Left kidney (tissue), 8 donors: ENCODE measurements around the gene ATXN3. TPM values are rescaled to one million over a fixed set of nuclear protein-coding genes. Genes with fewer than 3 reads are reported as not detected.
A peak's percentile ranks its signal among the peaks of the same experiment; 100 is the strongest.

Experiments
- DNase-seq: peaks from one replicate; pipeline ENCODE4 v3.0.0-alpha.2; 2013
- long read RNA-seq, 8 donors: transcript quantifications; one replicate each; lab custom pipeline, GENCODE V29; 2026
- polyA plus RNA-seq: library from polyadenylated mRNA; unstranded; fragments of 120-200 nt; gene quantifications from one replicate; pipeline ENCODE4 v1.2.1, GENCODE V29; 2013; ENCODE audit not compliant: insufficient read length

Gene ATXN3
- polyA plus RNA-seq: 41.6 TPM
- long read RNA-seq, donor 1, full-length matches to known transcripts: 3 of 3 reads
- long read RNA-seq, donor 1, partial matches to known transcripts: 0 of 3 reads
- long read RNA-seq, donor 1, other reads (novel, unspliced or antisense): 0 of 3 reads
- long read RNA-seq, donor 2, full-length matches to known transcripts: 6 of 6 reads
- long read RNA-seq, donor 2, partial matches to known transcripts: 0 of 6 reads
- long read RNA-seq, donor 2, other reads (novel, unspliced or antisense): 0 of 6 reads
- long read RNA-seq, donor 3, full-length matches to known transcripts: 4 of 9 reads
- long read RNA-seq, donor 3, partial matches to known transcripts: 0 of 9 reads
- long read RNA-seq, donor 3, other reads (novel, unspliced or antisense): 5 of 9 reads
- long read RNA-seq, donor 4: 0 reads
- long read RNA-seq, donor 5, full-length matches to known transcripts: 9 of 9 reads
- long read RNA-seq, donor 5, partial matches to known transcripts: 0 of 9 reads
- long read RNA-seq, donor 5, other reads (novel, unspliced or antisense): 0 of 9 reads
- long read RNA-seq, donor 6, full-length matches to known transcripts: 1 of 1 reads
- long read RNA-seq, donor 6, partial matches to known transcripts: 0 of 1 reads
- long read RNA-seq, donor 6, other reads (novel, unspliced or antisense): 0 of 1 reads
- long read RNA-seq, donor 7, full-length matches to known transcripts: 4 of 4 reads
- long read RNA-seq, donor 7, partial matches to known transcripts: 0 of 4 reads
- long read RNA-seq, donor 7, other reads (novel, unspliced or antisense): 0 of 4 reads
- long read RNA-seq, donor 8, partial matches to known transcripts: 0 of 1 reads
- long read RNA-seq, donor 8, other reads (novel, unspliced or antisense): 0 of 1 reads

DNA sequence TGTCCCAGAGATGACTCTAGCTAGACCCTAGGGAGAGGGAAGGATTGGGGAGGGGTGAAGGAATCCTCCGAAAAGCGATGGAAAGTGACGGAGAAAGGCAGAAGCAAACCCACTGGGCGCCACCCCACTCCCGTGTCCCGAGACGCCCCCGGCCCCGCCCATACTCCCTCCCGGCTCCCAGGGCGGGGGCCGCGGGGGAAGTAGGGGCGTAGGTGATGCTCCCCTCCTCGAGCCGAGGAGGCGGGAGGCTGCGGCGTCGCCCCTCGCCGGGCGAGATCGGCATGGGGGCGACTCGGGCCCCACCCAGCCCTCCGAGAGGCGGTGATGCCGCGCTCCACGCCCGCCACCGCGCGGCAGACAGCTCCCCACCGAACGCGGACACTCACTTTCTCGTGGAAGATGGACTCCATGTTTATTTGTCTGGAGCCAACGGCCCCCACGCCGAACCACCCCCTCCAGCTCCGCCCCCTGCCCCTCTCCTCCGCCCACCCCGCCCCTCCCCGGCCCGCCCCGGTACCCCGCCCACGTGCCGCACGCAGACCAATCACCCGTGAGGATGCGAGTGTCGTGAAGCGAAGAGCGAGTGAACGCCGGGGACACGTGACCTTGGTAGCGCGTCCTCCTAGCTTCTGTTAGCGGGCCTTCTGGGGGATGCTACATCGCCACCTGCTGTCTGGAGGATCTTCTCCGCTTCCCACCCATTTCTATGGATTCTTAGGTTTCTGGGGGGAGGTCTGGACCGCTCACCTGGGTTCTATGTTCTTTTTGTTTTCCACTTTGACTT is at the start of gene ATXN3:
TSS of gene ATXN3 (minus strand) at position 440 of the 784 bp plus-strand sequence. CDS start at position 410, 30 bp downstream.
- DNase-seq: peak; percentile 97

DNA sequence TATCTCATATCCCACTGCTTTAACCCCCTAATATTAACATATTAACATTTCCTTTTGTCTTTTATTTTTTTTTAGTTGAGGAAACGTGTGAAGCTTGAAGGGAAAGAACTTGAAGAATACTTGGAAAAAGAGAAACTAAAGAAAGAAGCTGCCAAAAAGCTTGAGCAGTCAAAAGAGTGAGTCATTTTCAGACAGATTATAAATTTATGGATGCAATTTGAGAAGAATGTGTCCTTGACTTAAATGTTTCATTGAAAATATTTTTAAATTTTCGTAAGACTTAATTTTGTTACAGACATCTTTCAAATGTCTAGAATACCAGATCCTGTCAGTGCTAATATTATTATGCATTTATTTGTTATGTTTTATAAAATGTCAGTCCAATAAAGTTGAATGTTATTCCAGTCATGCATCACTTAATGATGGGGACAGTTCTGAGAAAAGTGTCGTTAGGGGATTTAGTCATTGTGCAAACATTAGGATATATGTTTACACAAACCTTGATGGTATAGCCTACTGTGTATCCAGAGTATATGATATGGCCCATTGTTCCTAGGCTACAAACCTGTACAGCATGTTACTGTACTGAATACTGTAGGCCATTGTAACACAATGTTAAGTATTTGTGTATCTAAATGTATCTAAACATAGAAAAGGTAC is 48.0 kb upstream of the ATXN3 start:
- DNase-seq: no peak

DNA sequence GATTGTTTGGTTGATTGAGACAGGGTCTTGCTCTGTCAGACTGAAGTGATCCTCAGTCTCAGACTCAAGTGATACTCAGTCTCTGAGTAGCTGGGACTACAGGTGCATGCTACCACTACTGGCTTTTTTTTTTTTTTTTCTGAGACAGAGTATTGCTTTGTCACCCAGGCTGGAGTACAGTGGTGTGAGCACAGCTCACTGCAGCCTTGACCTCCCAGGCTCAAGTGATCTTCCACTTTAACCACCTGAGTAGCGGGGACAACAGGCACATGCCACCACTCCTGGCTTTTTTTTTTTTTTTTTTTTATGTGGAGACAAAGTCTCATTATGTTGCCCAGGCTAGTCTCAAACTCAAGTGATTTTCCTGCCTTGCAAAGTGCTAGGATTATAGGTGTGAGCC is 47.2 kb upstream of the ATXN3 start:
- no peak for DNase-seq

DNA sequence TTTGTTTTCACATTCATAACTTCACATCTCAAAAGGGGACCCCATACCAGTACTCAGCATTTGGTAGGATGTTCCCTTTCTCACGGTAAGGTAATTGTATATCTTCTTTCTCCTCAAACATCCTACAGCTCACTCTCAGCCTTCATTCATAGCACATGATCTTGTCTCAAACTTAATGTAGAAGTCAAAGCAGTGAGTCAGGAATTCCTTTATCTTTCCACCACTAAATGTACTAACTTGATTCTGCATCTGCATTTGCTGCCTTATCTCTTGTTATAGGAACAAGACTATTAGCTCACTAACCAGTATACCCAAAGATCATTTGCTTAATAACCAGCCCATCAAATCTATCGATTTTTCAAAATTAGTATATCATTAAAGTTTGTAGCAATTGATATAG is 38.3 kb upstream of the ATXN3 start:
- no peak for DNase-seq

DNA sequence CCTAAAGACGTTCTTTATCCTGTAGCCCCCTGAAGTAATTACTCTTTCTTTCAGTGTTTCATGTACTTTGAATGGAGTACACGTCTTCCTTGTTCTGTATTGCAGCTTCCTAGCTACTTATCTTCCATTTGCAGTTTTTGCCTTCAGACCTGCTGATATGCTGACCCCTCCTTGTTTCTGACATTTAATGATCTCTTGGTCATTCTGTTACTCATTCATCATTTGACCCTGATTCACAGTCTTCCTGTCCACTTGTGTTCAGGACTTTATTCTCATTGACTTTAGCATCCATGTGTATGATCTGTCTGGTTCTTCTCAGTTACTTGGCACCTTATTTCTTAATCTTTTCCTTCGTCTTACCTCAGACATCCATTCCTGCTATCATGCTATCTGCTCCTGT is 37.6 kb upstream of the ATXN3 start:
- no peak for DNase-seq

DNA sequence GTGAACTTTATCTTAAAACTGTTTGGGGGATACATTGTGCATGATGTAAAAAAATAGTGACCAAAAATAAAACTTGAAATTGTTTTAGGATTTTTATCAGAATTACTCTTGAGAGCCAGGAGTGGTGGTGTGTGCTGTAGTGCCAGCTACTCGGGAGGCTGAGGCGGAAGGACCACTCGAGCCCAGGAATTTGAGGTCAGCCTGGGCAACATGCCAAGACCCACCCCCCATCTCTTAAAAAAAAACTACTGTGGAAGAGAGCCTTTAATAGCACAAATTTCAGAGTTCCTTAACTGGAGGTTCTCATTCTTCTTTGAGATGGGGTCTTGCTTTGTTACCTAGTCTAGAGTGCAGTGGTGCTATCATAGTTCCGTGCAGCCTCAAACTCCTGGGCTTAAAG is 36.9 kb upstream of the ATXN3 start:
- DNase-seq: no peak

DNA sequence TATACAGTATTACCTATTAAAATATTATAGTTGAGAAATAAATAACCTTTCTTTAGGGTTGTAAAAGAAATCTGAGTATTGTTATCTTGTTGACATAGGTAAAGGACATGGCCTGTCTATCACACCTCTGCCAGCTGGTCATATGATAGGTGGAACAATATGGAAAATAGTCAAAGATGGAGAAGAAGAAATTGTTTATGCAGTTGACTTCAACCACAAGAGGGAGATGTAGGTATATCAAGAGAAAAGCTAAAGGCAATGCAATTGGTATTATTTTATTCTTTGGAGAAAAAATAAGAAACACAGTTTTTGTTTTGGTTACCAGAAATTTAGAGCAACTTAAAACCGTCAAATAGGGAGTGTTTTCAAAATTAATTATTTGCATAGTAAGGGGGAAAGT is 28.9 kb upstream of the ATXN3 start:
- DNase-seq: peak; percentile 21

DNA sequence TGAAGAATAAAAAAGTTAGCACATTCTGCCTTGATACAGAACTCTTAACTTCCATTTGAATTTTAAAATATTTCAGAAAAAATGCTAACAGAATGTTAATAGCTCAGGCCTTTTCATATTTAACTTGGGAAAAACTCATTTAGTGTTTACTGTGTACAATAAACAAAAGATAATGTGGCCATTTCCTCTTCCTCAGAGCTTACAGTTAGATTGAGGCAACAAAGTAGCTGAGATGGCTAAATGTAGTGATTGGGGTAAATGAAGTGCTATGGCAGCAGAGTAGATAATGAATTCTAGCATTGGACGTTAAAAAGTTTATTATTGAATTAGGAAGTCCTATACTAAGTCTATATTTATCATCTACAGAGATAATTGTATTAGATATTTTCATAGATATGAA is 28.1 kb upstream of the ATXN3 start:
- DNase-seq: no peak

DNA sequence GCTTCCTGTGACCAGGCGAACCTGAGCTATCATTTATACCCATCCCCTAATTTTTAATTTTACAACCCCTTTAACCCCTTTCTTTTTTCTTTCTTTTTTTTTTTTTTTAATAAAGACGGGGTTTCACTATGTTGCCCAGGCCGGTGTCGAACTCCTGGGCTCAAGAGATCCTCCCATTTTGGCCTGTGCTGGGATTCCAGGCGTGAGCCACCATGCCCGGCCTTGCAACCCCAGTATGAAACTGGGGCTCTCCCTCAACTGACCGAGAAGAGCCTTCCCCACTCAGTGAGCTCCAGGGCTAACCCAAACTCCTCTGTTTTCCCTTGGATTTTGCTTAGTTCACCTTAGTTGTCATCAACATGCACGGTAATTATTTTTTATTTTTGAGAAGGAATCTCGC is 16.4 kb upstream of the ATXN3 start:
- DNase-seq: no peak

DNA sequence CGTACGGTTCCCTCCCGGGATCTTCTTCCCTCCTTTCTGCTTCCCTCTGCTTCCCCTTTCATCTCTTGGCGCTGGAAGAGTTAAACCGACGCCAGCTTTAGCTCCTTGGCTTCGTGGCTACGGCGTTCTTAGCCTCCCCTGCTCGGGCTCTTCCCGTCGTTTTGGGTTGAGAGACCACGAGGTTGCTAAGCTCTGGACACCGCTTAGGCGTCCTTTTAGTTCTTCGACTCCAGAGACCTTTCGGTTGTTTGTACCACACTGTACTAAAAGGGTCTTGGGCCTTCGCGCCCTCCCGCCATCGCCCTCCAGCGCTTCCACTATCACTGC is 15.9 kb upstream of the ATXN3 start:
- DNase-seq: peak; percentile 43

DNA sequence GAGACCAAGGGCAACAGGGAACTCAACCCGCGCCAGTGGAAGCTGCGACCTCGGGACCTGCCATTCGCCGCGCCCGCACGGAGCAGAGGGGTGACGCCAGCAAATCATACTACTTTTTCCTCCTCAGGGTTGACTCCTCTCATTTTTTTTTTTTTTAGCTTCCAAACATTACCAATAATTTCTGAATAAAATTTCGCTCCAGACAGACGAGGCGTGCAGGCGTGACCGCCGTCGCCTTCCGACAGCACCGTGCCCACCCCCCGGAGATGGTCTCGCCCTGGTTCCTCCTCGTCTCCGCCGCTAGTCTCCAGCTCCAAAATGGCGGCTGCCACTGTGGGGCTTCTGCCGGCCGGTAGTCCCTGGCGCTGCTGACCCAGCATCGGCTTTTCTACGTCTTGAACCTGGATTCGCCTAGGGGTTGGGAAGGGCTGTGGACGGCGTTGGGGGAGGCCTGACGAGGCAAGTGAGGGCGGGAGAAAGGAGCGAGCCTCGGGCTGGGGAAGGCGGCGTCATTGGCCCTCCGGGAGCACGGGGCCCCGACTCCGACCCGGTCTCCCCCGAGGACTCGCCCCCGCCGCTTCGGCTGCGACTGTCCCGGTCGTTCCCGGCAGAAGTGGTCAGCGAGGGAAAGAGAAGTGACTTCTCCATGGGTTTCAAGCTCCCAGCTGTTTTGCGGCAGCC is 15.4 kb upstream of the ATXN3 start, which contains the start of the genes CPSF2 and NDUFB1:
TSS of gene CPSF2 (plus strand) at position 300 of the 681 bp plus-strand sequence. CDS start 9,016 bp downstream, outside the sequence.
TSS of gene NDUFB1 (minus strand) at position 37 of the 681 bp plus-strand sequence. CDS start 4,069 bp downstream, outside the sequence.
- peak; percentile 84 for DNase-seq

DNA sequence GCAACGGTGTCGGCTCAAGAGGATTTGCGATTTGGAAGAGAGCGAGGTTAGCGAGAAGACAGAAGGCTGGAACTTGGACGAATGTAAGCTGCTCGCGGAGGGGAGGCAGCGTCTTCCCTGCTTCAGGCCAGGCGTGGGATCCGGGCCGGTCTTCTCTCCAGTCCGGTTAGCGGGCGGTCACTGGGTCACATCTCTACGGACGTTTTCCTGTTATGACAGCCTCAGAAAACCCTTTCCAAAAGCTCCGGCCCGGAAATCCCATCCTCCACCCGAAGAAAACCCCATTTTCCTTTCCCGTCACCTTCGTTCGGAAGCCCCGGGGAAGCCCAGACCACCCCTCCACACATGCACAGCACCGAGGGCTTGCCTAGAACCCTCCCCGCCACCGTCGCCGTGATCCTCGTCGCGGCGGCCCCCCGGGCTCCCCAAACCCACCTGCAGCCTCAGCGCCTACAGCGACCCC is 14.9 kb upstream of the ATXN3 start:
- peak; percentile 35 for DNase-seq

DNA sequence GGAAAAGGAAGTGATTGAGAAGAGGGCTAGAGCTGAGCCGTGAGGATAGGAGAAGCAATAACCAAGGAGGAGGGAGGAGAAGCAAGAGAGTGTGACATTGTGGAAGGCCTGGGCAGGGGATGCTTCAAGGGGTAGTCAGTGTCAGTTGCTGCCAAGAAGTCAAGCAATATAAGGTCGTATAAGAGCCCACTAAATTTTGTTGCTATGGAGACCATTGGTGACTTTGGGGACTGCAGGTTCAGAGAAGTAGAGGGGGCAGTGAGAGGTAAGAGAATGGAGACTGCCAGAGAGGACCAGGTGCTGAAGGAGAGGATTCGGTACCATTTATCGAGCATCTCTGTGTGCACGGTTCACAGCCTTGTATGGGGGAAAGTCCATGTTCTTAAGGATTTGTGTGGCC is 3.1 kb upstream of the ATXN3 start:
- no peak for DNase-seq

DNA sequence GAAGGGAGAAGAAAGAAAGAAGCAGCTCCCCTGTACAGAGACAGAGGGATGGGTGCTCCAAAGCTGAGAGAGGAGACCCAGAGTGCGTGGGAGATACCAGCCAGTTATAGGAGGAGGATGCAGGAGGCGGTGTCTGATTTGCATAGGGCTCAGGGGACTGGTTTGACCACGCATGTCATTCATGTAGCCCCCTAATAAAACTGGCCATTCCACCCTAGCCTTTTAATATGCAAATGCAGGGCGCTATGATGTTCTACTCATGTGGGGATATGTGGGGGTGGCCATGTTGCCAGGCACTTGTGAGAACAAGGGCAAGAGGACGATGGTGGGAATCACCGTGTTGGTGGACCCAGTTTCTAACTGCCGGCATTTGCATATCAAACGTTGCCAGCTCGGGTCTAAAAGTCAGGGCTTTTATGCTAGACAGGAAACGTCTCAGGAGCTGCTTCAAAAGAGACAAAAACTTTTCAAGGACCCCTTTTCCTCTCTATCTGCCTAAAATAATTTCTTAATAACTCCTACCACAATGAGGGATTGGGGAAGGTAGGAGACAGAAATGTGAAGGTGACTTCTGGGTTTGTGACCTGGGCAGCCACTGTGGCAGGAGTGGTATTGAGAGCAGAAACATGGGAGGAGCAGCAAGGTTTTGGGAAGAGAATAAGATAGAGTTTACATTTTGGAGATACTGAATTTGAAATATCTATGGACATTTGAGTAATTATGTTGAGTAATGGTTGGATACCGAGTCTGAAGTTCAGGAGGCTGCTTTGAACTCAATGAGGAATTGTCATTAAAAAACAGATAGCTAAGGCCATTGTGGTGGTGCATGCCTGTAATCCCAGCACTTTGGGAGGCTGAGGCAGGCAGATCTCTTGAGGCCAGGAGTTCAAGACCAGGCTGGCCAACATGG is 2.2 kb upstream of the ATXN3 start:
- DNase-seq: no peak

DNA sequence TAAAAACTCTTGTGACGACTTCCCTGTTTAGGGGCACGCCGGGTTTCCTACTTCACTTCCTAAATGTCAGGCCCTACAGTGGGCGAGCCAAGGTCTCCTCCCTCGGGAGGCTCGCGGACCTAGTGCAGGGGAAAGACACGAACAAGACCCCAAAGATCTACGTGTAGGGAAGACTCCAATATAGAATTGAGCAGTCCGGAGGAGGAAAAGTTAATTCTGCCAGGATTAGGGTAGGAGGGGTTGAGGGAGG is 564 bp downstream of the ATXN3 start:
- peak; percentile 47 for DNase-seq

DNA sequence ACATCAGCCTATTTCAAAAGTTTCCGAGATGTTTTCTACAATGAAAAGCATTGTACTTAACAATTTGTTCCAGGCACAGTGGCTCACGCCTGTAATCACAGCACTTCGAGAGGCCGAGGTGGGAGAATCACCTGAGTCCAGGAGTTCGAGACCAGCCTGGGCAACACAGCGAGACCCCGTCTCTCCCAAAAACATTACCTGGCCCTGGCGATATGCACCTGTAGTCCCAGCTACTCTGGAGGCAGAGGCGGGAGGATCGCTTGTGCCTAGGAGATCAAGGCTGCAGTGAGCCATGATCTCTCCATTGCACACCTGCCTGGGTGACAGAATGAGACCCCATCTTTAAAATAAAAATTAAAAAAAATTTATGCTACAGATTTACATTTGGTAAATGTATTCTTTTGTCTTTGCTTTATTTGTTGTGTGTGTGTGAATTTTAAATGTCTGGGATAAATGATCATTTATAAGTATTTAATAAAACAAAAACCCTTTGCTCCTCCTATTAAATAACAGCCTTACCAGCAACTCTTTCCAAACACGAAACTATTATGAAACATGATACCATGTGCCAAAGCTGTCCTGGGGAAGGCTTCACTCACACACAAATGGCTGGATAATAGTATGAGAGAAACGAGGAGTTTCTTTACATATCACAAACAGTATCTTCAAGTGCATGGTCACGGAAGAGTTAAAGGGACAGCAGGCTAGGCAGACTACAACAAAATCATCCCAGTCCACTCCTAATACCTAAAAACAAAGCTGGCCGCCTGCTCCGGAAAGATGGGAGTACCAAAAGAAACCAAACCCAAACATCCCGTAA is 1.1 kb downstream of the ATXN3 start:
- DNase-seq: no peak

DNA sequence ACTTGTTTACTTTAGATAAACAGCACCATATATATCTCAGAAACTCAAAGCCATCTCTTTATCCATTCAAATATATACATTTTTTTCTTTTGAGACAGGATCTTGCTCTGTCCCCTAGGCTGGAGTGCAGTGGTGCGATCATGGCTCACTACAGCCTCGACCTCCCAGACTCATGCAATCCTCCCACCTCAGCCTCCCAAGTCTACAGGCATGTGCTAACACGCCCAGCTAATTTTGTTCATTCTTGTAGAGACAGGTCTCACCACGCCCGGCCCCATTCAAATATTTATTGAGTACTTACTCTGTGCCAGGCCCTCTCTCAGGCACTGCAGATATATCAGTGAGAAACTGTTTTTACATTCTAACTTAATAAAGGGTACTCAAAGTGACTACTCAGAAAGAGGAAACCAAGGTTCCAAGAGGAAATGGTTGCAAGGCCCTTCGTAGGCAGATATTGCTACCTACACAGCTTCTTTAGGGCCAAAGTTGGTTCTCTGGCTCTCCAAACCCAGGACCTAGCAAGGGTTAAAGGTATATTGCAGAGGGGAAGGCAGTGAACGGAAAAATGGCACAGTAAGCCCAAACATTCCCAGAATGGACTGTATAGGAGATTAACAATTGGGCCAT is 2.9 kb downstream of the ATXN3 start:
- DNase-seq: no peak

DNA sequence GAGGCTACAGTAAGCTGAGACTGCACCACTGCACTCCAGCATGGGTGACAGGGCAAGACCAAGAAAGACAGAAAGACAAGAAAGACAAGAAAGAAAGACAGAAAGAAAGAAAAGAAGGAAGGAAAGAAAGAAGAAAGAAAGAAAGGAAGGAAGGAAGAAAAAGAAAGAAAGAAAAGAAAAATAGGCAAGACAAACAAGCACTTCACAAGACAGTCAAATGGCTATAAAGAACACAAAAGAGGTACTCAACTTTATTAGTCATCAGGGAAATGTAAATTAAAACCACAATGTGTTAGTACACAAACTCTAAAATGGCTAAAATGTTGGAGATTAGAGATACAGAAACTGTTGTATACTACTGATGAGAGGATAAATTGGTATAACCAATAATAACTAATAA is 6.6 kb downstream of the ATXN3 start:
- DNase-seq: no peak

DNA sequence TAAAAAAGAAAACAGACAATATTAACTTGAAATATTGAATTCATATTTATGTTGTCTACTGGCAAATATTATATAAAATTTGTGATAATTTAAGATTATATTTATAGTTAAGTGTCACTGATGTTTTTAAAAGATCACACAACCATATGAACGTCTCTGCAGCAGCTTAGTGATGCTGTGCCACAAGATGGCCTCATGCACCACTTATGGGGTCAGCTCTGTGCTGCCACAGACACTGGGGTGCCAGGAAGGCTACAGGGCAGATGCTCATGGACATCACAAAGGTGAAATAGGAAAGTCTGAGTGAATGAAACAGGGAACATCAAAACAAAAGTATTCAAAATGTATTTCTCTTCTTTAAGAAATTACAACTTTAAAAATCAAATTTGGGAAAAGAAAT is 13.1 kb downstream of the ATXN3 start:
- DNase-seq: no peak
